GM18907 (cell line): ENCODE results near the gene LIMK1.
"Not testable (repeated sequence)": the region's sequence is repeated elsewhere in the genome, so short reads cannot be mapped to it uniquely, and the experiment has no call there.

Source experiments
- ATAC-seq: cut with Tn5 transposase; IDR thresholded peaks from one replicate; pipeline ENCODE4 v1.9.1; 2021; ENCODE audit warnings: mild to moderate bottlenecking, moderate library complexity; ENCODE audit not compliant: unreplicated experiment

The LIMK1 gene

GRCh38 chr7:74119831-74120230, 36.2 kb downstream of the LIMK1 start:
- ATAC-seq: no peak

- no peak for ATAC-seq
These were observed 38.0 kb downstream of the LIMK1 start for GRCh38 chr7:74121401-74122249.

GRCh38 chr7:74123892-74124291, 40.3 kb downstream of the LIMK1 start:
- not testable (repeated sequence) for ATAC-seq

- no peak for ATAC-seq
These were observed 42.7 kb downstream of the LIMK1 start for GRCh38 chr7:74126220-74126880.

DNA sequence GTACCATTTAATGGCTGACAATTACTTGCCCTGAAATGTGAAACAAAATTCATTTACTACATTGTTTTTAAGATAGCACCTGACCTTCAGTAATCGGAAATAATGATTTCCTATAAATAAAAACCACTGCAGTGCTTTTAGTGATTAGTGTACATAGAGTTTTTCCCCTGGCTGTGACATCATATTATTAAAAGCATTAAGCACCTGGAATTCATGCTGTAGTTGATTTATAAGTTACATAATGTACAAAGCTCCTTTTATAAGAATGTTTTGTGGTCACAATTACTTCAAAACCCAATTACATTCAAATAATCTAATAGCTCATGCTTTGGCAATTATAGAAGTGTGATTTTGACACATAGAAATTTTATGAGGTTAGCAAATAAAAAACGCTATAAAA, 46.3 kb downstream of the LIMK1 start:
- ATAC-seq: no peak

DNA sequence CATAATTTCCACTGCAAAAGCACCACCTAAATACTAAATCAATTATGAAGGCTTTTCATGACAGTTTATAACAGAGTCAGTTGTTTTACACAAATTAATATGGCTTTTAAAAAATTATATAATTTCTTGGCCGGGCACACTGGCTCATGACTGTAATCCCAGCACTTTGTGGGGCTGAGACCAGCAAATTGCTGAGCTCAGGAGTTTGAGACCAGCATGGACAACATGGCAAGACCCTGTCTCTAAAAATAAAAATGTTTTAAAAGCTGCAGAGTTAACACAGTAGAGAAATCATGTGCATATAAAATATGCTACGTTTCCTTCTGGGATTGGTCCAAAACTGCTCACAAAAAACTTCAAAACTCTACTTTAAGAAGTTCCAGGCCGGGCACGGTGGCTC, 46.9 kb downstream of the LIMK1 start:
- no peak for ATAC-seq

DNA sequence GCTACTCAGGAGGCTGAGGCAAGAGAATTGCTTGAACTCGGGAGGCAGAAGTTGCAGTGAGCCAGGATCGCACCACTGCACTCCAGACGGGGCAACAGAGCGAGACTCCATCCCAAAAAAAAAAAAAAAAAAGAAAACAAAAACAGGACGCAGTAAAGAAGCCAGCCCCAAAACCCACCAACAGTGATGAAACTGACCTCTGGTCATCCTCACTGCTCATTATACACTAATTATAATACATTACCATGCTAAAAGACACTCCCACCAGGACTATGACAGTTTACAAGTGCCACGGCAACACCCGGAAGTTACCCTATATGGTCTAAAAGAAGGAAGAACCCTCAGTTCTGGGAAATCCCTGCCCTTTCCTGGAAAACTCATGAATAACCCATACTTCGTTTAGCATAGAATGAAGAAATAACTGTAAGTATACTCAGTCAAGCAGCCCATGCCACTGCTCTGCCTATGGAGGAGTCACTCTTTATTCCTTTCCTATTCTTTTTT, 50.6 kb downstream of the LIMK1 start:
- ATAC-seq: no peak

- ATAC-seq: no peak
These were observed 54.8 kb downstream of the LIMK1 start for GRCh38 chr7:74138334-74138867.

DNA sequence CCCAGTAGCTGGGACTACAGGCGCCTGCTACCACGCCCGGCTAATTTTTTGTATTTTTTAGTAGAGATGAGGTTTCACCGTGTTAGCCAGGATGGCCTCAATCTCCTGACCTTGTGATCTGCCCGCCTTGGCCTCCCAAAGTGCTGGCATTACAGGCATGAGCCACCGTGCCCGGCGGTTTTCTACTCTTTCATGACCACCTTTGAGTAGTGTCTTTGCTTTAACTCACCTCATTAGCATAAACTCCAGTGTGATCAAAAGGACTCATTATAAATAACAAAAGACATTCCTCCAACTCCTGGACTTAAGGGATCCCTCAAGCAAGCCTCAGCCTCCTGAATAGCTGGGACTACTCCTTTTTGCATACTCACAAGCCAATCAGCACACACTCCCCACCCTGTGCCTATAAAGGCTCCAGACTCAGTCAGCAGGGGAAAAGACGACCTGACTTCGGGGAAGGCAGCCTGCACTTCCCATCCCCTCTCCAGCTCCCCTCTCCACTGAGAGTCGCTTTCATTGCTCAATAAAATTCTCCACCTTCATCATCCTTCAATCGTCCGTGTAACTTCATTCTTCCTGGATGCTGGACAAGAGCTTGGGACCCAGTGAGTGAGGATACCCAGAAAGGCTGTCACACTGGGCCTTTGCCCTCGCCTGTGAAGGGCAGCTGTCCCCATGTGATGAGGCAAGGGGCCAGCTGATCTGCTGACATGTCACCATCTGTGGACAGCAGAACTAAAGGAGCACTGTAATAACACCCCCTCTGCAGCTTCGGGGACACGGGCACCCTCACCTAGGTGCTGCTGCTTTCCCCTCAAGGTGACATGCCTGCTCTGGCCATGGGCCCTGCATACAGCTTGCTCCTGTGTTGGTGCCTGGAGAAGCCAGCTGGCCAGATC, 55.6 kb downstream of the LIMK1 start:
- ATAC-seq: no peak

GRCh38 chr7:74141705-74142104, 58.1 kb downstream of the LIMK1 start:
- no peak for ATAC-seq

DNA sequence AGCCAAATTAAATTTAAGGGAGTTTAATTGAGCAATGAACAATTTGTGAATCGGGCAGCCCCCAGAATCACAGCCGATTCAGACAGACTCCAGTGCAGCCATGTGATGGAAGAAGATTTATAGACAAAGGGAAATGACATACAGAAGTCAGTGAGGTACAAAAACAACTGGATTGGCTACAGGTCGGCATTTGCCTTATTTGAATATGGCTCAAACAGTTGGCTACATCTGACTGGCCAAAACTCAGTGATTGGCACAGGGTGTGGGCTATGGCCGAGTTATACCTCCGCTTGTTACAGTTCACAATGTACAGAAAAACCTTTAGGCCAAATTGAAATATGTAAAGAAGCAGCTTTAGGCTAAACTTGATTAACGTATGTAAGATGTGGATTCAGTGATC, 59.8 kb downstream of the LIMK1 start:
- no peak for ATAC-seq

- ATAC-seq: no peak
These were observed 64.9 kb downstream of the LIMK1 start for GRCh38 chr7:74148491-74148890.

GRCh38 chr7:74149071-74149470, 65.5 kb downstream of the LIMK1 start:
- no peak for ATAC-seq

DNA sequence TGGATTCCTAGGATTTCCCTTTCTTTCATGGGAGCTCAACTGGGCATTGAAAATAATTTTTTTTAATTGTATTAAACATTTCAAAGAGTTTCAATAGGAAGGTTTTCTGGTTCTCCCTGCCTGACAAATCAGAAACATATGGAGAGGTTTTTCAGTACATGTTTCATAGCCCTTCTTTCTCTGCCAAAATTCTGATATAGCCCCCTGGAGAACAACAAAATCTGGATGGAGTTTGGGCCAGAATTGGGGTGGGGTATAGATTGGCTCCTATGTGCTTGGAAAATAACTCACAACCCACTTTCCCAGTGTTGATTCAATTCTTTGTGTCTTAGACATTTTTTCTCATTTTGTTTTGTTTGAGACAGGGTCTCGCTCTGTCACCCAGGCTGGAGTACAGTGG, 66.0 kb downstream of the LIMK1 start:
- no peak for ATAC-seq

DNA sequence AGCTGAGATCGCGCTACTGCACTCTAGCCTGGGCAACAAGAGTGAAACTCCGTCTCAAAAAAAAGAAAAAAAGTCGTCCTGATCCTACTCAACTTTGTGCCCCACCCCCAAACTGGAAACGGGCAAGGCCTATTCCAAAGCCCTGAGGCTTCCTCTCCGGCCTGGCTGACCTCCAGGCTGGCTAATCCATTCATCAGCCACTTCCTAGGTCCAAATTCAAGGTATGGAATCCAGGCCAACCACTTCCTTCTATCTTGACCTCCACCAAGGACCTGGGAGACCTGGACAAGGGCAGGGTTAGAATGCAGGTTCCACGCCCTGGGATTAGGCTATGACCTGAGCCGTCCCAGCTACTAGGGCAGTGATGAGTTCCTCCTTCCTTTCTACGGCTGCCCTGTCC, 70.1 kb downstream of the LIMK1 start:
- ATAC-seq: no peak

DNA sequence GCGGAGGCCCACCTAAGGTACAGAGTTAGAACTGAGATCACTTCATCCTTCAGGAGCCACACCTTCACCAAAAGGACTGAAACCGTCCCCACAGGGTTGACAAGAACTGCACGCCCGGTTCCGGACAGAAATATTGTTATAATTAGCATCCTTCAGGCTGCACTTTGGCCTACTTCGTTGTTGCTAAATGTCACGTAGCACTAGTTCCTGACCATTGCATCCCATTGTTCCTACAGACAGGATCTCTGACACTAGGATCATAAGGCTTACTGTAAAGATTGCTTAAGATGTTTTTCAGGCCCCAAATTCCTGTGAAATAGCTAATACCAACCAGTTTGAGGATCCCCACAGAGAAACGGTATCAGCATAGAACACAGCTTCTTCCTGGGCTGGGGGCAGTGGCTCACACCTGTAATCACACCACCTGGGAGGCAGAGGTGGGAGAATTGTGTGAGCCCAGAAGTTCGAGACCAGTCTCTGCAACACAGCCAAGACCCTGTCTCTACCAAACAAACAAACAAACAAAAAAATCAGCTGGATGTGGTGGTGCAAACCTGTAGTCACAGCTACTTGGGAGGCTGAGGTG, 72.3 kb downstream of the LIMK1 start:
- ATAC-seq: no peak

DNA sequence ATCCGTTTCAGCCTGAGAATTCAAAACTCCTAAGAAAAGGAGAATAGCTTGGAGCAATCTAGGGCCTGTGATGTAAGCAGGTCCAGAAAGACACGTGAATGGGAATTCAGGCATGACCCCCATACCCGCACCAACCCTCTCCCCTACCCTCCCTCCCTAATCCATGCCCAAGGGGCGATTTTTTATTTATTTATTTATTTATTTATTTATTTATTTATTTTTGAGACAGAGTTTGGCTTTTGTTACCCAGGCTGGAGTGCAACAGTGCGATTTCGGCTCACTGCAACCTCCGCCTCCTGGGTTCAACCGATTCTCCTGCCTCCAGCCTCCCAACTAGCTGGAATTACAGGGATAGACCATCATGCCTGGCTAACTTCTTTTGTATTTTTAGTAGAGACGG, 74.0 kb downstream of the LIMK1 start:
- ATAC-seq: no peak

DNA sequence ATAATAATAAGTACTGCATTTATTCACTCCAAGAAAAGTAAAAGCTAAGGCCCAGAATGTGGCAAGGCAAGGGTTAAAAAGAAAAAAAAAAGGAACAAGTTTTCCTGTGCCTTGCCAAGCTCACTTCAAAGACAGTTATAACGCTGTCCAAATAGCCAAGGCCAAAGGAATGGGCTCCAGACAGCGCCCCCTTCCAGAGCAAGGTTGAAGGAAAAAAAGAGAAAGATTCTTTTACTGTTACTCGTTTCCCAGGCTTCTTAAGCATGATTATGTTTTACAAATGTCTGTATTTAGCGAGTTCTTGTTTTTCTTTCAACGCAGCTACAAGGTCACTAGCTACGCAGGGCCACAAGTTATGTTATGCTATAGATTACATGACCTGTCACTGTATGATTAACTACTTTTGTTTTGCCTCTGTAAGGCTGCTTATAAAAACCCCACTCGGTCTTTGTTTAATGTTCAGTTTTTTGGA, 81.4 kb downstream of the LIMK1 start:
- no peak for ATAC-seq

GRCh38 chr7:74165867-74166593, 82.4 kb downstream of the LIMK1 start:
- no peak for ATAC-seq

GRCh38 chr7:74167324-74167723, 83.7 kb downstream of the LIMK1 start:
- not testable (repeated sequence) for ATAC-seq
